PC-9 (cell line): Measurements from ENCODE around the gene PCNX1.

ENCODE experiments used
- EZH2 ChIP-seq: fragments of 200-600 bp; sonication (generic); IDR thresholded peaks from 2 replicates; pipeline ENCODE4 v1.8.0; 2017; ENCODE audit warnings: antibody characterized with exemption, low read depth
- TF ChIP-seq, protein P1 (sequence below): fragments of 200-600 bp; sonication (generic); conservative IDR thresholded peaks from 2 replicates; pipeline ENCODE4 v1.6.1; 2017; ENCODE audit warnings: mixed run types, antibody characterized with exemption, mild to moderate bottlenecking, moderate library complexity

DNA sequence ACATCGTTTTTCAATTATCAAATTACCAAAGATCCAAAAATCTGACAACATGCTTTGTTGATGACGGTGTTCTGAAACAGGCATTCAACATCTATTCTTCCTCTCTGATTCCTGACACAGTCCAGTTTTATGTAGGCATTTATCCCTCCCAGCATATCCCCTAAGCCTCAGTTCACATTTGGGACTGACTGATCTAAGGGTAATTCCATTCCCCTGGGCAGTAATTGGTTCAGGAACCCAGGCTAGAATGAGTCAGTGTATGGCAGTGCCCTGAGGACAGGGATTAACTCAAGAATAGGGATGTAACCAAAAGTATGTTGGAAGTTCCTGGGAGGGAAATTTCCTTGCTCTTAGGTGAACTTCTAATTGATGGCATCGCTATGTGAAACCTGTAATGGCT lies 10.3 kb upstream of the PCNX1 start:
- TF ChIP-seq, protein P1, sequence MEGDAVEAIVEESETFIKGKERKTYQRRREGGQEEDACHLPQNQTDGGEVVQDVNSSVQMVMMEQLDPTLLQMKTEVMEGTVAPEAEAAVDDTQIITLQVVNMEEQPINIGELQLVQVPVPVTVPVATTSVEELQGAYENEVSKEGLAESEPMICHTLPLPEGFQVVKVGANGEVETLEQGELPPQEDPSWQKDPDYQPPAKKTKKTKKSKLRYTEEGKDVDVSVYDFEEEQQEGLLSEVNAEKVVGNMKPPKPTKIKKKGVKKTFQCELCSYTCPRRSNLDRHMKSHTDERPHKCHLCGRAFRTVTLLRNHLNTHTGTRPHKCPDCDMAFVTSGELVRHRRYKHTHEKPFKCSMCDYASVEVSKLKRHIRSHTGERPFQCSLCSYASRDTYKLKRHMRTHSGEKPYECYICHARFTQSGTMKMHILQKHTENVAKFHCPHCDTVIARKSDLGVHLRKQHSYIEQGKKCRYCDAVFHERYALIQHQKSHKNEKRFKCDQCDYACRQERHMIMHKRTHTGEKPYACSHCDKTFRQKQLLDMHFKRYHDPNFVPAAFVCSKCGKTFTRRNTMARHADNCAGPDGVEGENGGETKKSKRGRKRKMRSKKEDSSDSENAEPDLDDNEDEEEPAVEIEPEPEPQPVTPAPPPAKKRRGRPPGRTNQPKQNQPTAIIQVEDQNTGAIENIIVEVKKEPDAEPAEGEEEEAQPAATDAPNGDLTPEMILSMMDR, result no peak
- TF ChIP-seq EZH2, result no peak
